GM21423 (cell line): ENCODE data around the gene FCHSD2.
"Not testable (repeated sequence)": the region's sequence is repeated elsewhere in the genome, so short reads cannot be mapped to it uniquely, and the experiment has no call there.

Source experiments
- ATAC-seq: cut with Tn5 transposase; IDR thresholded peaks from one replicate; pipeline ENCODE4 v1.9.1; 2021; ENCODE audit warnings: mild to moderate bottlenecking, moderate library complexity; ENCODE audit not compliant: unreplicated experiment

Gene FCHSD2

DNA sequence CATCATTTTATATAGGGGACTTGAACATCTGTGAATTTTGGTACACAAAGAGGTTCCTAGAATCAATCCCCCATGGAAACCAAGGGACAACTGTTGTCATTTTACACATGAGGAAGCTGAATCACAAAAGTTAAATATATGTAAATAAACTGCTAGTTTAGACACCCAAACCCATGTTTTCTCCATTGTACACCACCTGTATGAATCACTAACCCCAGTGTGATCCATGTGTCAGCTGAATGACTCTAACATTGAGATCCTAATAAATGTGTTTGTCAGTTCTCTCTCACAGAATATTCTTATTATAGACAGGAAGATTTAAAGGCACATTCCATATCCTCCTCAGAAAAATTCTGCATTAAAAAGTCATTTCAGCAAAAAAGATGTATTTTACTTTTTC is 244.6 kb downstream of the FCHSD2 start:
- no peak for ATAC-seq

DNA sequence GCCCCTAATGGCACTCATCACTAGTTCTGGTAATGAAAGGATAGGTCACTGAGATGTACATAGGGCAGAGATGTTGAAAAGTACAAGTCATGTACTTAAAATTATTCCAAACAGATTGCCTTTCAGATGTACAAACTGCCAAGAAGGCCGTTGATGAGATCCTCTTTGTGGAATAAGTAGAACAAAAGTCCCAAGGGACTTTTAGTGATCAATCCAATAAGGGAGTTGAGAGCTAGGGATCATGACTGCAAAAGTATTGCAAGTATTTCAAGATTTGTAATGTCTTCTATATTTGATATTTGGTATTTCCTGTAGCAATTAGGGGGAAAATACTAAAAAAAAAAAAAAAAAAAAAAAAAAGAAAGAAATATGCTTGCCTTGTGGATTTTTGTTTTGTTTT is 245.7 kb downstream of the FCHSD2 start:
- no peak for ATAC-seq

DNA sequence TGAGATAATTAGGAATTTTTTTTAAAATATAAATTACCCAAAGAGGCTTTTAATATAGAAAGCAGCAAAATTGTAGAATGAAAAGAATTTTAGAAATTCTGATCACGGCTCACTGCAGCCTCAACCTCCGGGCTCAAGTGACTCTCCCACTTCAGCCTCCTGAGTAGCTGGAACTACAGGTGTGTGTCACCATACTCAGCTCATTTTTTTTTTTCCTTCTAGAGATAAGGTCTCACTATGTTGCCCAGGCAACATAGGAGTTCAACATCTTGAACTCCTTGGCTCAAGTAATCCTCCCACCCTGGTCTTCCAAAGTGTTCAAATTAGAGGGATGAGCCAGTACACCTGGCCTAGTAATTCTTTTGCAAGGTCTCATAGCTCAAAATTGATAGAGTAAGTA is 251.2 kb downstream of the FCHSD2 start:
- no peak for ATAC-seq

DNA sequence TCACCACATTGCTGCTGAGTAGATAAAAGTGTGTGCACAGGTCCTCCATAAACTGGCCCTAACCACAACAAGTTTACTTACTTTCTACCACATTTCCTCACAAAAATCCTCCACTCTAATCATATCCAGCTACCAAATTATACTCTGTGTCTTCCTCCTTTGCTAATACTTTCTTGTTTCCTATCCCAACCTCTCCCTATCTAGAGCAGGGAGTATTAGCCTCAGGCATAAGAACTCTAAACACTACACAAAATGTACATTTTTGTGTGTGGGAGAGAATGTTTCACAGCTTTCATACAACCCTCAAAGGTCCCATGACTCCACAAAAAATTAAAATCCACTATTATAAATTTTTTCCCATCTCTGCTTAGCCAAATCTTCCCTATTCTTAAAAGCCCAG is 255.5 kb downstream of the FCHSD2 start:
- ATAC-seq = no peak

DNA sequence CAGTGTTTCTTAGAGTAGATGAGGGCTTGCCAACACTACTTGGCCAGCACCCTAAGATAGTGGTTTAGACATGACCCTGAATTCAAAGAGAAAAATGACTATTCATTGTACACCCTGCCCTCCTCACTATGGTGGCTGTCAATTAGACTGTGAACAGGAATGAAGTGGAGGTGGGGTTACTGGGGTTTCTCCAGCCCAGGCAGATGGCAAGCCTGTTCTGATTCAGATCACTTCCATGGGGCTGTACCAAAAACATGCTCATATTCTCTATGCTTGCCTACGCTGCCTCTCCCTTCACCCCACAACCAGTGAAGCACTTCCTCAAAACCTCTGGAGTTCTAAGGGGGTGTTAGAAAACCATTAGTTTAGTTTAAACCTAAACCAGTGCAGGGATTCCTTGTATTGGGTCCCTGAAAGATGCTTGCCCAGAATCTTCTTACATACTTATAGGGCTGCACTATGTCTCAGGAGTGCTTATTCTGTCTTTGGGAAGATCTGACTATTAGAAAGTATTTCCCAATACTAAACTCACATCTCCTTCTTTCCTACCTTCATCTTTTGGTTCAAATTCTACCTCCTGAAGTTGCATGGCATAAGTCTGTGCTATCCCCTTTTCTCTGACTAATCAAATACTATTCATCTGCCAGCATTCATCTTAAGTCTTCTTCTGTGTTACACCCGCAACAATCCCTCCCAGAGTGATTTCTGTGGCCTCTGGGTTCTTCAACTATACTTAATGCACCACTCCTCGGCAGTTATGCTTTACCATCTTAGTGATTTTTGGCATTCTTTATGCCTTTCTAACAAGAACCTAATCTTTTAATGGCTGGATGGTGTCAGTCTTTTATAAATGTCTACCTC is 256.1 kb downstream of the FCHSD2 start:
- ATAC-seq = no peak

DNA sequence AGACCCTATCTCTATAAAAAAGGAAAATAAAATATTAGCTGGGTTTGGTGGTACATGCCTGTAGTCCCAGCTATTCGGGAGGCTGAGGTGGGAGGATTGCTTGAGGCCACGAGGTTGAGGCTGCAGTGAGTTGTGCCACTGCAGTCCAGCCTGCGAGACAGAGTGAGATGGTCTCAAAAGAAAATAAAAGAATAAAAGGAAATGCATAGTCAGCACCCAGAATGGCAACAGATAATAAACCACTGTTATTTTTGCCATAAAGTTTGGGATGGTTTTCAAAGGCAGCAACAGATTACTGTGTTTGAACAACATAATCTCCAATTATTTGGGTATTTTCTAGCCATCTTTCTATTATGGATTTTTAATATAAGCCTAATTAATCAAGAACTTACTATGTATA is 266.0 kb downstream of the FCHSD2 start:
- ATAC-seq = no peak

DNA sequence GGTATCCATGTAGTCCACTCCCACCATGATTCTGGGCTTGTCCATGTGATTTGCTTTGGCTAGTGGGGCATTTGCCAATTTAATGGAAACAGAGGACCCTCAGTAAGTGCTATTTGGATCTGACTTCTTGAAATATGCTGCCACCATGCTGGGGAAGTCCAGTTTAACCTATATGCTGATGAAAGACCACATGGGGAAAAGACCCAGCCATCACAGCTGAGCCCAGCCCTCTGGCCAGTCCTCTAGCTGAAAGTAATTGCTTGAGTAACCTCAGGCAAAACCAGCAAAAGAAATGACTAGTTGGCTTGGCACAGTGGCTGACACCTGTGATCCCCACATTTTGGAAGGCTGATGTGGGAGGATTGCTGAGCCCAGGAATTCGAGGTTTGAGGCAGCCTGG is 266.4 kb downstream of the FCHSD2 start:
- ATAC-seq = no peak

DNA sequence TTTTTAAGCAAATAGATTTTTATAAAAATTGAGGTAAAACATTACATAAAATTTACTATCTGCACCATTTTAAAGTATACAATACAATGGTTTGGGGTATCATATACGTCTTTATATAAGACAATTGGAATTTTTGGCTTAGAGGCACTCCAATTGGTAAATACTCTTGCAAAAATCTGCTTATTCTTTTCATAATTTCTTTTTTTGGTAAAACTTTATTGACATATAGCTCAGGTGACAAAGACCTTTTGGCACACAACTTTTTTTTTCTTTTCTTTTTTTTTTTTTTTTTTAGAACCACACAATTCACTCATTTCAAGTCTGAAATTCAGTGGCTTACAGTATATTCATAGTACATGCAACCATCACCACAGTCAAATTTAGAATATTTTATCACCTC is 270.1 kb downstream of the FCHSD2 start:
- no peak for ATAC-seq

DNA sequence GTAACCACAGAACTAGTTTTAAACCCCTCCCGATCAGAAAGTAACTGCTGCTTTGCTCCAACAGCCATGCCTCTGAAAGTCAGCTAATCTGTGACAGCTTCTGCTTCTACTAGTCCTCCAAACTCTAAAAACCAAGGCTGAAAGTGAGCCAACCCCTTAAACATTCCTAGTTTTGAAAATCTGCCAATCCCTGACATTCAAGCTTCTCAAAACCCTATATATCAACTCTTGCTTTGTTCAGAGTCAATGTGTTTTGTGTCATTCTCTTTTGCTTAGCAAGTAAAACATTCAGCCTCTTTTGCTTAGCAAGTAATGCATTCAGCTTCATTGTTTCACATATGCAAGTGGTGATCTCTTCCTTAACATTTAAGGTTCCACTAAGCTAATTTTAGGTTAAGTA is 271.0 kb downstream of the FCHSD2 start:
- ATAC-seq = no peak

DNA sequence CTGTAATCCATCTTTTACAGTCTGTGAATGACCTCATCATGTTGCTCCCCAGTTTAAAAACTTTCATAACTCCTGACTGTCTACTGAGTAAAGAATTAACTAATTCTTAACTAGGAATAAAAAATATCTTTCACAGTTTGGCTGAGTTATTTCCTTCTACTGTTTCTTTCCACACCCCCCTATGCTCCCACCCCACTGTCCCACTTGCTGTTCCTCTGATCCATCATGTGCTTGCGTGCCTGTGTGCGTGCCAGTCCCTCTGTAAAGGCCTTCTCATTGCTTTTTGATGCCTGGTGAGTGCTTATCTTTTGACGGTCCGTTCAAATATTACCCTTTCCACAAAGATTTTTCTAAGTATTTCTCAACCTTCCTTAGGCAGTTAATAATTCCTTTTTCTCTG is 272.3 kb downstream of the FCHSD2 start:
- no peak for ATAC-seq

DNA sequence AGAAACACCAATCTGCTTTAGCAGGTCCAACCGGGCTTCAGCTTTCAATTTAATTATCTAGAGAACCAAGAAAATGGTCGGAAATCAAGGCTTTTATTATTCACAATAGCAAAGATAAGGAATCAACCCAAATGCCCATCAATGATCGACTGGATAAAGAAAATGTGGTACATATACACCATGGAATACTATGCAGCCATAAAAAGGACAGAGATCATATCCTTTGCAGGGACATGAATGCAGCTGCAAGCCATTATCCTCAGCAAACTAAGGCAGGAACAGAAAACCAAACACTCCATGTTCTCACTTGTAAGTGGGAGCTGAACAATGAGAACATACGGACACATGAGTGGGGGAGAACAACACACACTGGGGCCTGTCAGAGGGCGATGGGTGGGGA is 274.1 kb downstream of the FCHSD2 start:
- no peak for ATAC-seq

DNA sequence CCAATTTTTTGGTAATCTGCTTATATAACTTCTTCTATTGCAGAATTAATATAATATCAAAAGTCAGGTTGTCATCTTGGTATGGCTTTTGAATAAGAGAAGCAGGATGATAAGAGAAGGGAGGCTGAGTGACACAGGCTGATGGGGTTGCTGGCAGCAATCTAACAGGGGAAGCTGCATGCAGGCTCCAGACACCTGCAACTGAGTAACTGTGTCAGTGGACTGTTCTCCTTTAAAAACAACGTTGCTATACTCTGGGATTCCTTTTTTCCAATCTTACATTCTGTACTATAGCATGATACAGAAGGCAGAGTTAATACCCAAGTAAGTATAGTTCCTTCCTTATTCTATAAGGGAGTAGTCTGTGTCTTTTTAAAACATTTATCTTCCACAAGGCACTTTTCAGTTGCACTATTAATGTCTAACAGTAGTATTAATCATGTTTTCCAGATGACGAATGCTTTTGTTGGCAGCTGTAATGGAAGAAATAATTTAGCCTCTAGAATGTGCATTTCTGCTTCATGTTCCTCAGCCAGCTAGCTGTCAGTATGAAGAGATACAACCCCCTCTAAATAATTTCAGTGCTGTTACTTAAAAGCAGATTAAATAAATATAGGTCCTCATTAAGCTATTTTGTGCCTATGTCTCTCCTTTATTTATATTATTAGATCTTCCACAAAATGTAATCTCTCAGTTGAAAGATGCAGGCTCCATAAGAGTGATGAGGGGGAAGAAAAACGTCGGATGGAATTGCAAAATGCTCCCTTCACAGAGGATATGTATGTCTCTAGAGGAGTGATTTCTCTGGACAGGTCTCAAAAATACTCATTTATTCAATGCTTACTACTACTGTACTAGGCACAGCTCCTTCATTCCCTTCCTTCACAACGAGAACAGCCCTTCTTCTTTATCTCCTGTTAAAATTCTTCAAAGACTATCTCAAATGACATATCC is 277.1 kb downstream of the FCHSD2 start:
- ATAC-seq = no peak

DNA sequence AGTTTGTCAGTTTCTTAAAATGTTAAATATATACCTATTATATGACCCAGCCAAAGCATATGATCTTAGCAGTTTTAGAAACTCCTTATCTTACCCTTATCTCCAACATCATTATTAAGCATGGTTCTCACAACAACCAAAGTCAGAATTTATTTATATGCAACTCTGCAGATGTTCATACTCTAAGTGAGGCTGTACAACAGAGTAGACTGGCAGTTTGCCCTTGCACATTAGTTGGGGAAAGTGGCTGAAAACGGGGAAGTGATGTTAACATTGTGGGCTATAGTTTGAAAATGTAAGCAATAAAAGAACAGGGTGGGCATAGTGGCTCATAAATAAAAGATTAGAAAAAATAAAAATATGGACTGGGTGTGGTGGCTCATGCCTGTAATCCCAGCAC is 278.2 kb downstream of the FCHSD2 start:
- ATAC-seq = no peak

DNA sequence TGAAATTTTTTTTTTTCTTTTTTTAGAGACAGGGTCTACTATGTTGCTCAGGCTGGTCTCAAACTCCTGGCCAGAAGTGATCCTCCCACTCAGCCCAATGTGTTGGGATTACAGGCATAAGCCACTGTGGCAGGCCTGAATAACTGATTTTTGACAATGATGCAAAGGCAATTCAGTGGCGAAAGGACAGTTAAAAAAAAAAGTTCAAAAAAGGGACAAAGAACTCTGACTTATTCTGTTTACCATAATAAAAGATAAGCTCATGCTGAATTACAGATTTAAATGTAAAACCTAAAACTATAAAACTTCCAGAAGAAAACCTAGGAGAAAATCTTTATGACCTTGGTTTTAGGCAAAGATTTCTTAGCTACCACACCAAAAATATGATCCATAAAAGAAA is 279.0 kb downstream of the FCHSD2 start:
- ATAC-seq = no peak

DNA sequence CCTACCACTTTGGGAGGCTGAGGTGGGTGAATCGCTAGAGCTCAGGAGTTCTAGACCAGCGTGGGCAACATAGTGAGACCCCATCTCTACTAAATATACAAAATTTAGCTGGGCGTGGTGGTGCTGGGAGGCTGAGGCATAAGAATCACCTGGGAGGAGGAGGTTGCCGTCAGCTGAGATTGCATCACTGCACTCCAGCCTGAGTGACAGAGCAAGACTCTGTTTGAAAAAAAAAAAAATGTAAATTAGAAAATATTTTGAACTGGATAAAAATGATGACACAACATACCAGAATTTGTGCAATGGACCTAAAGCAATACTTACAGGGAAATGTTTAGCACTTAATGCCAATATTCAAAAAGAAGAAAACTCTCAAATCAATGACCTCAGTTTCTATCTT is 281.5 kb downstream of the FCHSD2 start:
- no peak for ATAC-seq

DNA sequence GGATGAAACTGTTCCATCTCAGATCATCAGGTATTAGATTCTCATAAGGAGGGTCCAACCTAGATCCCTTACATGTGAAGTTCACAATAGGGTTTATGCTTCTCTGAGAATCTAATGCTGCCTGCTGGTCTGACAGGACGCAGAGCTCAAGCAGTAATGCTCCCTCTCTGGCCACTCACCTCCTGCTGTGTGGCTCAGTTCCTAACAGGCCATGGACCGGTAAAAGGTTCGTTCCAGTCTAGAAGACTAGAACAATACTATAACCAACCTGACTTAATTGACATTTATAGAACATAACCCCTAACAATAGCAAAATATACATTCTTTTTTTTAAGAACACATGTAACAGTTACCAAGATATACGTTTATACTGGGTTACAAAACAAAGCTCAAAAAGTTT is 282.1 kb downstream of the FCHSD2 start:
- ATAC-seq = no peak

DNA sequence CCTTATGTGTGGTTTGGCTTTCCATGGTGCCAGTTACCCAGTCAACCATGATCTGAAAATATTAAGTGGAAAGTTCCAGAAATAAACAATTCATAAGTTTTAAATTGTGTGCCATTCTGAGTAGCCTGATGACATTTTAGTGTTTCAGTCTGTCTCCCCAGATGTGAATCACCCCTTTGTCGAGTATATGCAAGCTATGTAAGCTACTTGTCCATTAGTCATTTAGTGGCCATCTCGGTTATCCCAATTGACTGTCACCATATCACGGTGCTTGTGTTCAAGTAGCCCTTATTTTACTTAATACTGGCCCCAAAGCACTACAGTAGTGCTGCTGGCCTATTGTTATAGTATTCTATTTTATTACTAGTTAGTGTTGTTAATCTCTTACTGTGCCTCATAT is 283.0 kb downstream of the FCHSD2 start:
- no peak for ATAC-seq

DNA sequence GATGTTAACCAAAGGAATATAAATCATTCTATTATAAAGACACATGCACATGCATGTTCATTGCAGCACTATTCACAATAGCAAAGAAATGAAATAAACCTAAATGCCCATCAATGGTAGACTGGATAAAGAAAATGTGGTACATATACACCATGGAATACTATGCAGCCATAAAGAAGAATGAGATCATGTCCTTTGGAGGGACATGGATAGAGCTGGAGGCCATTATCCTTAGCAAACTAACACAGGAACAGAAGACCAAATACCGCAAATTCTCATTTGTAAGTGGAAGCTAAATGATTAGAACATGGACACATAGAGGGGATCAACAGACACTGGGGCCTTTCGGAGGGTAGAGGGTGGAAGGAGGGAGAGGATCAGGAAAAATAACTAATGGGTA is 283.9 kb downstream of the FCHSD2 start:
- not testable (repeated sequence) for ATAC-seq

DNA sequence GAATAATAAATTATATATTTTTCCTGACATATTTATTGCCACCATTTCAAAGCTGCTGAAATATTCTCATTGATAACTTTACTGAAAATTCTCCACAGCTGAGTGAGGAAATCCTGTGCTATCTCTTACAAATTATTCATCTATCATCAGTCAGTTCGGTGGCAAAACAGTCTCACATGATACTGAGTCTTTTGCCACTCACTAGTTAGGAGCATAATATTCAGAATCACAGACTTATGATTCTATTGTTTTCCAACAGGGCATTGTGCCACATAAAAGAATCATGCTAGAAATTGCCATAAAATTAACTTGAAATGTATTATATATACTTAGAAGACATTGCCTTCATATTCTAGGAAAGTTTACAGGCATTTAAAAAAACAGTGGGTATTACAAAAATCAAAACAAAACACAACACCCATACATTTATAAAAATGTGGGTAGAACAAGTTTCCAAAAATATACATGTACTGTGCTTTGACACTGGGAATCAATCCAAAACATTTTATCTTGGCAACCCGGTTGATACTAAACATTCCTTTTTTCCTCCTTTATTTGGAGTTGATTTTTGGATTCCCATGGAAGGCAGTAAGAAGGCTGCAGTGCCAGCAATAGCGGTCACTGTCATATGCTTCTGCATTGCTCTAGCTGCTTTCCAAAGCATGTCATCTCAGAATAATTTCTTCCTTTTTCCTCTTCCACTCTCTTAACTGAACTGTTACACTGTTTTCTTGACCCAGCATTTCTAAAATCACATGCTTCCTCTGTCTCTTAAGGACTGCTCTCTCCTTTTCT is 285.4 kb downstream of the FCHSD2 start:
- no peak for ATAC-seq

DNA sequence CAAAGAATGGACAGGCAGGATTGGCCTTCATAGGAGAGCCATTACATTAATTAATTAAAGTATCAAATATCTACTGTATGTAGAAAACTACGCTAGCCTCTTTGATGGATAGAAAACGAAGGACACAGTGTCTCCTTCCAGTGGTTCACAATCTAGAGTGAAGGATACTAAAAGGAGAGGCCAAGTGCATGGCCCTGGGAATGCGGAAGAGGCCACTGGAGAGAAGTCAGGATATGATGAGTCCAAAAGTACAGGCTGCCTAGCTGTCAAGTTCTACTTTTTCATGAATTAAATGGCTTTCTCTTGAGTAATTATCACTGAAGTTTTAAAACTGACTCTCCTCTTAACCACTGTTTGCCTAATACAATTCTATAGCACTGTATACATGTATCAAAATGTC is 286.1 kb downstream of the FCHSD2 start:
- ATAC-seq = no peak

DNA sequence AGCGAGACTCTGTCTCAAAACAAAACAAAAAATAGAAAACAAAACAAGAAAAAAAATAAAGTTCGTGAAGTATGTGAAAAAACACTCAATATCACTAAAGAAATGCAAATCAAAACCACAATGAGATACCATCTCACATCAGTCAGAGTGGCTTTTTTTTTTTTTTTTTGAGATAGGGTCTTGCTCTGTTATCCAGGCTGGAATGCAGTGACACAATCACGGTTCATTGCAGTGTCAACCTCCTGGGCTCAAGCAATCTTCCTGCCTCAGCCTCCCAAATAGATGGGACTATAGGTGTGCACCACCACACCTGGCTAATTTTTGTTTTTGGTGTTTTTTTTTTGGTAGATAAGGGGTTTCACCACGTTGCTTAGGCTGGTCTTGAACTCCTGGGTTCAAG is 290.4 kb downstream of the FCHSD2 start:
- ATAC-seq = no peak
